ENCODE results near the gene QKI.

QKI gene

DNA sequence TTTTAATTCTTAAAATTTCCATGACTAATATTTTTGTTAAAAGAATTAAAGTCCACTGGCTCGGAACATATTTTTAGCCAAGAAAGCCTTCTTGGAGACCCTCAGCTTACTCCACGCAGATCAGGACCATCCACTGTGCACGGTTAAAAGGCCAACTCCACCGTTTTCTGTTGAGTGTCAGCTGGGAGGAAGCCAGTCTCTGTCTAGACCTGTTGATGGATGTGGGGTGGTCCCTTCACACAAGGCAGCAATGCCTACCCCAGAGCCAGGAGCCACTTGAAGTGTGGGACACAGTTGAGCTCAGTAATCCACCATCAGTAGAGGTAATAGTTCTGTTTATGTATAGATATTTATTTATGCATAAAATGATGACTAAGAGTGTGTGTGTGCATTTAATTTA lies 19.9 kb upstream of the QKI start:
- TF ChIP-seq, protein P1, sequence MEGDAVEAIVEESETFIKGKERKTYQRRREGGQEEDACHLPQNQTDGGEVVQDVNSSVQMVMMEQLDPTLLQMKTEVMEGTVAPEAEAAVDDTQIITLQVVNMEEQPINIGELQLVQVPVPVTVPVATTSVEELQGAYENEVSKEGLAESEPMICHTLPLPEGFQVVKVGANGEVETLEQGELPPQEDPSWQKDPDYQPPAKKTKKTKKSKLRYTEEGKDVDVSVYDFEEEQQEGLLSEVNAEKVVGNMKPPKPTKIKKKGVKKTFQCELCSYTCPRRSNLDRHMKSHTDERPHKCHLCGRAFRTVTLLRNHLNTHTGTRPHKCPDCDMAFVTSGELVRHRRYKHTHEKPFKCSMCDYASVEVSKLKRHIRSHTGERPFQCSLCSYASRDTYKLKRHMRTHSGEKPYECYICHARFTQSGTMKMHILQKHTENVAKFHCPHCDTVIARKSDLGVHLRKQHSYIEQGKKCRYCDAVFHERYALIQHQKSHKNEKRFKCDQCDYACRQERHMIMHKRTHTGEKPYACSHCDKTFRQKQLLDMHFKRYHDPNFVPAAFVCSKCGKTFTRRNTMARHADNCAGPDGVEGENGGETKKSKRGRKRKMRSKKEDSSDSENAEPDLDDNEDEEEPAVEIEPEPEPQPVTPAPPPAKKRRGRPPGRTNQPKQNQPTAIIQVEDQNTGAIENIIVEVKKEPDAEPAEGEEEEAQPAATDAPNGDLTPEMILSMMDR (IDR thresholded peaks at IDR 0.05; ENCODE audit: low read depth, low read length, missing control alignments) = no peak
- in situ Hi-C loops (cut with HindIII; ENCODE audit: low pct_ligation_motif_present, low sequenced_read_pairs) = no loop called here
- Histone ChIP-seq H3K36me3 (replicated peaks) (no peaks in the 10 kb centered on the region), H3K4me3 (ENCODE audit: low read depth, low read length) (no peak overlapping the region), H3K27me3 (replicated peaks) (no peaks in the 10 kb centered on the region), H3K27ac (no peak overlapping the region)
- no peak for DNase-seq

DNA sequence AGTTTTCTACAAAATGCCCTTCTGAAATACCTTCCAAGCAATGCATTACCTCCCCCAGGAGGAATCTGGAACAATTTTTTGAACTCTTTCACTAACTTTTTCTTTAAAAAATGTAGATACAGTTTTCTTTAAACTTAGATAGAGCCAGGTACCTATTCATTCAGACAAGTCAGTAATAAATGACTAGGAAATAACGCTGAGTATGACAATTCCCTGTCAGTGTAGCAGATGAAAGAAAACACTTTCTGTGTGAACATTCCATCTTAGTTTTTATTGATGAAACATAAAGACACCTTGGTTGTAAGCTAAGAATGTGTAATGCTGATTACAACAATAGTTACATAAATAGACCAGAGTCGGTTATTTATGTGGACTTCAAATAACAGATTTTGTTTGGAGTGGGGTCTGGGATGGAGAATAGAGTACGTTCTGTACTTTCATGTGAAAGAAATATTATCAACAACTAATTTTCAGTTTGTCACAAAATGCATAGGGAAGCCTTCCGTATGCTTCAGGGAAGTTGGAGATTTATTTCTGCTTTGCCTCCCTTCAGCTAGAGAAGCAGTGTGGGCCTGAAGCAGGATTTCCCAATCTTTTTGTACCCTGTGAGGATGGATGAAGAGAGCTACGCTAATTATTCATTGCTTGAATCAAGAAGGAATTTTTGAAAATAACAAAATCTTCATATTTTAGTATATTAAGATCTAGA lies 19.2 kb upstream of the QKI start:
- in situ Hi-C loops (cut with HindIII; ENCODE audit: low pct_ligation_motif_present, low sequenced_read_pairs) = no loop called here
- H3K27me3 ChIP-seq (replicated peaks) = no peaks in the 10 kb centered on the region
- no peak for DNase-seq
- TF ChIP-seq, protein P1 (IDR thresholded peaks at IDR 0.05; ENCODE audit: low read depth, low read length, missing control alignments) = no peak
- H3K27ac ChIP-seq = no peak overlapping the region
- no peaks in the 10 kb centered on the region for H3K36me3 ChIP-seq (replicated peaks)
- H3K4me3 ChIP-seq (ENCODE audit: low read depth, low read length) = no peak overlapping the region

DNA sequence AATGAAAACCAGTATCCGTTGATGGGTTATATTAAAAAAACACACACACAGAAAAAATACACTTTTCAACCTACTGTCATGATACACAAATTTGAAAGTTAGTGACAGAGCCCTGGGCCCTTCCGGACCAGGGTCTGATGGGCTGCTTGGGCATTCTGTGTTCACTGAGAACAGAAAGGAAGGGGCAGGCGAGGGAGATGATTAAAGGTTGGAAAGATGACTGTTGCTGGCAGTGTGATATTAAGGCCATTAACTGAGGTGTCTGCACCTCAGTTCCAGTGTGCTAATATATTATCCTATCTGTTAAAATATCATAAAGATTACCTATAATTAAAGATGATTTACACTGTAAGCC lies 18.7 kb upstream of the QKI start:
- TF ChIP-seq, protein P1 (IDR thresholded peaks at IDR 0.05; ENCODE audit: low read depth, low read length, missing control alignments) = no peak
- H3K27me3 ChIP-seq (replicated peaks) = no peaks in the 10 kb centered on the region
- H3K4me3 ChIP-seq (ENCODE audit: low read depth, low read length) = no peak overlapping the region
- no peak for DNase-seq
- in situ Hi-C loops (cut with HindIII; ENCODE audit: low pct_ligation_motif_present, low sequenced_read_pairs) = no loop called here
- no peaks in the 10 kb centered on the region for H3K36me3 ChIP-seq (replicated peaks)
- no peak overlapping the region for H3K27ac ChIP-seq

DNA sequence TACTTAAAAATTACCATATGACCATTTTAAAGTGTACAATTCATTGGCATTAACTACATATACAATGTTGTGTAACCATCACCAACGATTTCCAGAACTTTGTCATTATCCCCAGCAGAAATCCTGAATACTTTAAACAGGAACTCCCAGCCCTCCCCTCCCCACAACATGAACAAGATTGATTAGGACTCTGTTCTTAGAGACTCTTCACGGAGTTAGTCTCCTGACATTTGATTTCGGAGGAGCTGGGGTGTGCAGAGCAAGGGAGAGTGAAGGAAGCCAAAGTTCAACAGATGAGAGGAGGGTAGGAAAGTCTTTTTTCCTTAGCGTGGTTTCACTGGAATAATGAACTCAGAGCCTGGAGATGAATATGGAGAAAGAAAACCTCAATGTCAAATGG lies 17.2 kb upstream of the QKI start:
- Histone ChIP-seq H3K27ac (no peak overlapping the region), H3K27me3 (replicated peaks) (no peaks in the 10 kb centered on the region), H3K4me3 (ENCODE audit: low read depth, low read length) (no peak overlapping the region), H3K36me3 (replicated peaks) (no peaks in the 10 kb centered on the region)
- in situ Hi-C loops (cut with HindIII; ENCODE audit: low pct_ligation_motif_present, low sequenced_read_pairs) = no loop called here
- DNase-seq = no peak
- TF ChIP-seq, protein P1 (IDR thresholded peaks at IDR 0.05; ENCODE audit: low read depth, low read length, missing control alignments) = no peak

DNA sequence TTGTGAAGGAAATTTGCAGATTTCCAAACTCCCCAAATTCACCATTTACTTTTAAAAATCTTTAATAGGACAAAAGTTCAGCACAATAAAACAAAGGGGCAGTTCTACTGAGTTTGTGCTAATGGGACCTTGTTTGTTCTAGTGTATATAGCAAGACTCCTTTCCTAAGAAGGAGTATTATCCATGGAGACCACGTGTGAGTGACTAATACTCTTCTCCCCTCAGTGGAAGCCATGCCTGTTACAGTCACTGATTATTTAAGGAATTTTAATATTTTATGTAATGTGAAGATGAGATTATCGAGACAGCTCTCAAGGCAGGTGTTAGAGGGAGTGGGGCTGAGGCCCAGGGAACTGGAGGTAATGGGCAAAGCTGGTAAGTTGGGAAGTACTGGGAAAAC lies 16.4 kb upstream of the QKI start:
- DNase-seq = no peak
- in situ Hi-C loops (cut with HindIII; ENCODE audit: low pct_ligation_motif_present, low sequenced_read_pairs) = no loop called here
- H3K36me3 ChIP-seq (replicated peaks) = no peaks in the 10 kb centered on the region
- no peak overlapping the region for H3K27ac ChIP-seq
- H3K4me3 ChIP-seq (ENCODE audit: low read depth, low read length) = no peak overlapping the region
- no peaks in the 10 kb centered on the region for H3K27me3 ChIP-seq (replicated peaks)
- TF ChIP-seq, protein P1 (IDR thresholded peaks at IDR 0.05; ENCODE audit: low read depth, low read length, missing control alignments) = no peak

DNA sequence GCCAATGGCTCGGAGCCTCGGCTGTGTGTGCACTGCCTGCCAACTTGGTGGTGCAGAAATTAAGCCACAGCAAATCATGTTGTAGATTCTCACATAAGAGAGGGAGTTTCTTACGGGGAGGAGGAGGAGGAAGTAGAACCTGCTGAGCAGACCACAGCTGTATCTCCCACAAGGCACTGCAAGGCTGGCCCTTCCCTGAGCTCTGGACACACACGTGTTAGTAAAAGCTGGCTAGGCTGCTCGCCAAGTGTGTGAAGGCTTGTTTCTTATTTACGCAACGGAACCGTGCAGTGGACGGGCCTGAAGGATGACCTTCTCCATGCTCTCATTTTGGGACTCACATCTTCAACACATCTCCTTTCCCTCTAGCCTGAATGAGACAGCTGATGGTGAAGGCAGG lies 15.7 kb upstream of the QKI start:
- in situ Hi-C loops (cut with HindIII; ENCODE audit: low pct_ligation_motif_present, low sequenced_read_pairs) = no loop called here
- DNase-seq = no peak
- Histone ChIP-seq H3K27ac (no peak overlapping the region), H3K27me3 (replicated peaks) (no peaks in the 10 kb centered on the region), H3K4me3 (ENCODE audit: low read depth, low read length) (no peak overlapping the region), H3K36me3 (replicated peaks) (no peaks in the 10 kb centered on the region)
- TF ChIP-seq, protein P1 (IDR thresholded peaks at IDR 0.05; ENCODE audit: low read depth, low read length, missing control alignments) = no peak
